ENCODE data around the gene G6PC2. TPM values are rescaled to one million over a fixed set of nuclear protein-coding genes. Genes with fewer than 3 reads are reported as not detected.

Gene G6PC2
- total RNA-seq, 2 experiments from 2014 or later = not detected

GRCh38 chr2:168912466-168912865, 11.4 kb downstream of the G6PC2 start:
- no peak for TF ChIP-seq EZH2phosphoT487 (IDR thresholded peaks at IDR 0.05; ENCODE audit: borderline replicate concordance, low read depth, low read length)
- TF ChIP-seq, protein P1, sequence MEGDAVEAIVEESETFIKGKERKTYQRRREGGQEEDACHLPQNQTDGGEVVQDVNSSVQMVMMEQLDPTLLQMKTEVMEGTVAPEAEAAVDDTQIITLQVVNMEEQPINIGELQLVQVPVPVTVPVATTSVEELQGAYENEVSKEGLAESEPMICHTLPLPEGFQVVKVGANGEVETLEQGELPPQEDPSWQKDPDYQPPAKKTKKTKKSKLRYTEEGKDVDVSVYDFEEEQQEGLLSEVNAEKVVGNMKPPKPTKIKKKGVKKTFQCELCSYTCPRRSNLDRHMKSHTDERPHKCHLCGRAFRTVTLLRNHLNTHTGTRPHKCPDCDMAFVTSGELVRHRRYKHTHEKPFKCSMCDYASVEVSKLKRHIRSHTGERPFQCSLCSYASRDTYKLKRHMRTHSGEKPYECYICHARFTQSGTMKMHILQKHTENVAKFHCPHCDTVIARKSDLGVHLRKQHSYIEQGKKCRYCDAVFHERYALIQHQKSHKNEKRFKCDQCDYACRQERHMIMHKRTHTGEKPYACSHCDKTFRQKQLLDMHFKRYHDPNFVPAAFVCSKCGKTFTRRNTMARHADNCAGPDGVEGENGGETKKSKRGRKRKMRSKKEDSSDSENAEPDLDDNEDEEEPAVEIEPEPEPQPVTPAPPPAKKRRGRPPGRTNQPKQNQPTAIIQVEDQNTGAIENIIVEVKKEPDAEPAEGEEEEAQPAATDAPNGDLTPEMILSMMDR (conservative IDR thresholded peaks at IDR 0.05; ENCODE audit: low read length) = no peak
- intact Hi-C loops (cut with micrococcal nuclease; ENCODE audit: unreplicated experiment) = no loop called here
- DNase-seq (ENCODE audit: low spot score) = no peak
- Histone ChIP-seq H4K20me1 (ENCODE audit: insufficient read depth, low read length) (no peaks in the 10 kb centered on the region), H3K36me3 (ENCODE audit: insufficient read depth, low read length) (no peaks in the 10 kb centered on the region), H3K4me3 (ENCODE audit: low read depth, low read length, poor library complexity, severe bottlenecking) (no peak overlapping the region), H3K9me3 (ENCODE audit: low read length) (no peaks in the 10 kb centered on the region), H3K79me2 (ENCODE audit: insufficient read depth, low read depth, low read length) (no peaks in the 10 kb centered on the region), H3K9me2 (ENCODE audit: insufficient read depth, low read length) (no peaks in the 10 kb centered on the region), H3K27ac (ENCODE audit: low read depth, low read length, poor library complexity, severe bottlenecking) (no peak overlapping the region), H3K4me1 (ENCODE audit: insufficient read depth, low read length, poor library complexity, severe bottlenecking) (no peaks in the 10 kb centered on the region), H2AFZ (ENCODE audit: low read length) (no peak overlapping the region), H3K4me2 (ENCODE audit: low read length) (no peak overlapping the region)
- POLR2A ChIA-PET = interaction anchor here (0.7 kb wide), 1 partner anchor 1276 kb away, joined by 3 read pairs; no protein-coding TSS in a partner anchor
- CTCF ChIA-PET (ENCODE audit: unreplicated experiment) = no interaction called here
- BruUV-seq (replicated peaks) = no TSS peak

- Histone ChIP-seq H3K9me2 (ENCODE audit: insufficient read depth, low read length) (no peaks in the 10 kb centered on the region), H2AFZ (ENCODE audit: low read length) (no peak overlapping the region), H3K9me3 (ENCODE audit: low read length) (no peaks in the 10 kb centered on the region), H3K27ac (ENCODE audit: low read depth, low read length, poor library complexity, severe bottlenecking) (no peak overlapping the region), H3K36me3 (ENCODE audit: insufficient read depth, low read length) (no peaks in the 10 kb centered on the region), H3K79me2 (ENCODE audit: insufficient read depth, low read depth, low read length) (no peaks in the 10 kb centered on the region), H3K4me3 (ENCODE audit: low read depth, low read length, poor library complexity, severe bottlenecking) (no peak overlapping the region), H4K20me1 (ENCODE audit: insufficient read depth, low read length) (no peaks in the 10 kb centered on the region), H3K4me1 (ENCODE audit: insufficient read depth, low read length, poor library complexity, severe bottlenecking) (no peaks in the 10 kb centered on the region), H3K4me2 (ENCODE audit: low read length) (no peak overlapping the region)
- TF ChIP-seq EZH2phosphoT487 (IDR thresholded peaks at IDR 0.05; ENCODE audit: borderline replicate concordance, low read depth, low read length) = no peak
- TF ChIP-seq, protein P1 (conservative IDR thresholded peaks at IDR 0.05; ENCODE audit: low read length) = no peak
- ChIA-PET POLR2A (interaction anchor here (0.6 kb wide), 1 partner anchor 96 kb away, joined by 3 read pairs; no protein-coding TSS in a partner anchor), CTCF (ENCODE audit: unreplicated experiment) (no interaction called here)
- no peak for DNase-seq (ENCODE audit: low spot score)
- BruUV-seq (replicated peaks) = no TSS peak
- intact Hi-C loops (cut with micrococcal nuclease; ENCODE audit: unreplicated experiment) = no loop called here
Measured at GRCh38 chr2:168912901-168913369, 11.8 kb downstream of the G6PC2 start.

DNA sequence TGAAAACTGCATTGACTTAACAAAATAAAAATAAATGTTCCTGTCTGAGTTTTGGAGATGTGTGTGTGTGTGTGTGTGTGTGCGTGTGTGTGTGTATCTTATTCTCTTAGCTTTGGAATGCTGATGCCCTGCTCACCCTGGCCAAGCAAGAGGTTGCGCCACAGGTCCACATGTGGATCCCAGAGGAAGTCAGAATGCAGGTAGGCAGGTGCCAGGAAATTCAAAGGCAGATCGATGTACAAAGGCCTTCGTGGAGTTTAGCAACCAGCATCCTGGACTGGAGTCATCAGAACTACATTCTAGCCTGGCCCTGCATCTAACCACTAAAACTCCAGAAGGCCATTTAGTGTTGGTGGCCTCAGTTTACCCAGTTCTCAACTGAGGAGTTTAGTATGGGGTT, 12.4 kb downstream of the G6PC2 start:
- no peak for DNase-seq (ENCODE audit: low spot score)
- Histone ChIP-seq H4K20me1 (ENCODE audit: insufficient read depth, low read length) (no peaks in the 10 kb centered on the region), H3K27ac (ENCODE audit: low read depth, low read length, poor library complexity, severe bottlenecking) (no peak overlapping the region), H3K79me2 (ENCODE audit: insufficient read depth, low read depth, low read length) (no peaks in the 10 kb centered on the region), H2AFZ (ENCODE audit: low read length) (no peak overlapping the region), H3K4me1 (ENCODE audit: insufficient read depth, low read length, poor library complexity, severe bottlenecking) (no peaks in the 10 kb centered on the region), H3K9me3 (ENCODE audit: low read length) (no peaks in the 10 kb centered on the region), H3K36me3 (ENCODE audit: insufficient read depth, low read length) (no peaks in the 10 kb centered on the region), H3K9me2 (ENCODE audit: insufficient read depth, low read length) (no peaks in the 10 kb centered on the region), H3K4me2 (ENCODE audit: low read length) (no peak overlapping the region), H3K4me3 (ENCODE audit: low read depth, low read length, poor library complexity, severe bottlenecking) (no peak overlapping the region)
- ChIA-PET POLR2A (interaction anchor here (0.6 kb wide), 1 partner anchor 97 kb away, joined by 3 read pairs; no protein-coding TSS in a partner anchor), CTCF (ENCODE audit: unreplicated experiment) (no interaction called here)
- intact Hi-C loops (cut with micrococcal nuclease; ENCODE audit: unreplicated experiment) = no loop called here
- no TSS peak for BruUV-seq (replicated peaks)
- TF ChIP-seq, protein P1 (conservative IDR thresholded peaks at IDR 0.05; ENCODE audit: low read length) = no peak
- TF ChIP-seq EZH2phosphoT487 (IDR thresholded peaks at IDR 0.05; ENCODE audit: borderline replicate concordance, low read depth, low read length) = no peak
